ENCODE measurements around the gene SFXN5. TPM values are rescaled to one million over a fixed set of nuclear protein-coding genes. Genes with fewer than 3 reads are reported as not detected.

Gene SFXN5
- total and polyA plus RNA-seq, 3 donors from 2014 or later: 24.0 to 32.2 (median 25.4) TPM

GRCh38 chr2:73013936-73014335, 57.6 kb downstream of the SFXN5 start:
- no peak overlapping the region for H3K27ac ChIP-seq
- WGBS, 2 donors: 85 to 94% methylated on average over 3 of the region's 3 CpGs
- DNase-seq: no peak
- no peaks in the 10 kb centered on the region for H3K4me1 ChIP-seq
- H3K9me3 ChIP-seq: no peaks in the 10 kb centered on the region
- H3K36me3 ChIP-seq (ENCODE audit: low read depth, missing control alignments): no peaks in the 10 kb centered on the region
- no peaks in the 10 kb centered on the region for H3K27me3 ChIP-seq
- intact Hi-C loops (cut with DNase I; ENCODE audit: low total_unique reads): no loop called here
- no peak overlapping the region for H3K4me3 ChIP-seq
- no peak for TF ChIP-seq CTCF (IDR thresholded peaks at IDR 0.05)
- no peak for TF ChIP-seq POLR2A (IDR thresholded peaks at IDR 0.05)

- no peaks in the 10 kb centered on the region for H3K9me3 ChIP-seq
- no peak for TF ChIP-seq CTCF (IDR thresholded peaks at IDR 0.05)
- no peak for TF ChIP-seq POLR2A (IDR thresholded peaks at IDR 0.05)
- DNase-seq: no peak
- WGBS, 2 donors: 96 to 98% methylated on average over 6 to 7 of the region's 7 CpGs
- H3K27ac ChIP-seq: no peak overlapping the region
- H3K36me3 ChIP-seq (ENCODE audit: low read depth, missing control alignments): no peaks in the 10 kb centered on the region
- H3K4me3 ChIP-seq: no peak overlapping the region
- intact Hi-C loops (cut with DNase I; ENCODE audit: low total_unique reads): no loop called here
- H3K27me3 ChIP-seq: no peaks in the 10 kb centered on the region
- no peaks in the 10 kb centered on the region for H3K4me1 ChIP-seq
Observed at GRCh38 chr2:73009177-73009839, 62.2 kb downstream of the SFXN5 start.

- Histone ChIP-seq H3K4me3 (no peak overlapping the region), H3K9me3 (no peaks in the 10 kb centered on the region), H3K4me1 (no peaks in the 10 kb centered on the region), H3K27me3 (no peaks in the 10 kb centered on the region), H3K36me3 (ENCODE audit: low read depth, missing control alignments) (no peaks in the 10 kb centered on the region), H3K27ac (no peak overlapping the region)
- TF ChIP-seq CTCF (IDR thresholded peaks at IDR 0.05) (no peak), POLR2A (IDR thresholded peaks at IDR 0.05) (no peak)
- DNase-seq: no peak
- WGBS, 2 donors: 90 to 94% methylated on average over 9 of the region's 9 CpGs
- intact Hi-C loops (cut with DNase I; ENCODE audit: low total_unique reads): no loop called here
Observed at GRCh38 chr2:73008766-73009135, 62.8 kb downstream of the SFXN5 start.

- no peak for DNase-seq
- intact Hi-C loops (cut with DNase I; ENCODE audit: low total_unique reads): no loop called here
- 94 to 96% methylated on average over 20 to 21 of the region's 21 CpGs for WGBS, 2 donors
- no peaks in the 10 kb centered on the region for H3K36me3 ChIP-seq (ENCODE audit: low read depth, missing control alignments)
- no peaks in the 10 kb centered on the region for H3K27me3 ChIP-seq
- H3K4me1 ChIP-seq: no peaks in the 10 kb centered on the region
- H3K27ac ChIP-seq: no peak overlapping the region
- TF ChIP-seq POLR2A (IDR thresholded peaks at IDR 0.05) (no peak), CTCF (IDR thresholded peaks at IDR 0.05) (no peak)
- H3K4me3 ChIP-seq: no peak overlapping the region
- no peaks in the 10 kb centered on the region for H3K9me3 ChIP-seq
Observed at GRCh38 chr2:73007991-73008765, 63.3 kb downstream of the SFXN5 start.

Data from testis (tissue), 3 donors.